GM19239 (cell line): ENCODE data around the gene C1orf159.
"Not testable (repeated sequence)": the region's sequence is repeated elsewhere in the genome, so short reads cannot be mapped to it uniquely, and the experiment has no call there.

ENCODE experiments used
- DNase-seq: peaks from one replicate; pipeline ENCODE4 v3.0.0; 2011; ENCODE audit warnings: low spot score; ENCODE audit not compliant: insufficient read length
- FAIRE-seq: peaks from 2 replicates; lab custom pipeline; 2011; peaks lifted over from hg19 to GRCh38; lab: Jason Lieb, UNC

The C1orf159 gene

DNA sequence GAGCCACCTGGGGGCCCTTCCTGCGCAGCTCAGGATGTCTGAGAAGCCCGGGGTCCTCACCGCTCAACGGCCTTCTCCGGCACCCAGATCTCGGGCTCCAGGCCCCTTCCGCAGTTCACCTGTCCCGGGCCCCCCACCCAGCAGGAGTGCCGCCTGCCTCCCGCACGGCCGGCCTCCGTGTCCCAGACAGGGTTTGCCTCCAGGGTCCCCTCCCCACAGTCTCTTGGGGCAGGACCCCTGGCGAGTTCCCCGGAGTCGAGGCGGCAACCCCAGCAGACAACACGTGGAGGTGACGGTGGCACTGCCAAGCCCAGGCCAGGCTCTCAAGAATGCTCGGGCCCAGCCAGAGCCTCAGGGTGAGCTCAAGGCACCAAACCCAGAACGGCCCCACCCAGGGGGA lies 35.4 kb upstream of the C1orf159 start:
- FAIRE-seq (no peak), DNase-seq (no peak)

DNA sequence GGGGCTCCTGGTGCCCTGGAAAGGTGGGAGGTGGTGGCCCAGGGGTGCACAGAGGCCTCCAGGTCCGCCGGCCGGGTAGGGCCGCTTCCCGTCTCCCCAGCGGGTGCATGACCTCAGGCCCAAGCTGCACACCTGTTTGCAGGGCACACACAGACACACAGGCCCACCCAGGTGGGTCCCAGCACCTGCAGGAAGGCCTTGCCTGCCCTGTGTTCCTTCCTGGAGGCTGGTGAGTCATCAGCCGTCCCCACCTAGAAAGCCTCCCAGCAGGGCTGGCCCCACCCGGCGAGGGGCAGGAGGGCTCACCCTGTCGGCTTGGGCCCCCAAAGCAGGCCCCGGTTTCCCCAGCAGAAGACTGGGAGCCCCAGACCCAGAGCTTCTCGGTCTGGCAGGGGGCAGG lies 34.2 kb upstream of the C1orf159 start:
- DNase-seq (no peak), FAIRE-seq (no peak)

DNA sequence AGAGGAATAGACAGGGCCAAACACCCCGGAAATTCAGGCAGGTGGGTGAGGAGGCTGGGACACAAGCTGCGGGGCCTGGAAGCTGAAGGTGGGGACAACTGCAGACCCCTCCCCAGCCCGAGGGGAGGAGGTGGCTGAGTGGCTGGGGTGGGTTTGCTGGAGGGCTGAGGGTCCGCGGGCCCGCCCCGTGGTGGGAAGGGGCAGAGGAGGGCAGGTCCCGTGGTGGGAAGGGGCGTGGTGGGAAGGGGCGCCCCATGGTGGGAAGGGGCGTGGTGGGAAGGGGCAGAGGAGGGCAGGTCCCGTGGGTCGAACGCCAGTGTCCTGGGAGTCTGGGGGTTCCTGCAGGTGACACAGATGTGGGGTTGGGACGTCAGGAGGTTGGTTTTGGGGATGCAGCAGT lies 33.5 kb upstream of the C1orf159 start:
- DNase-seq (no peak), FAIRE-seq (no peak)

DNA sequence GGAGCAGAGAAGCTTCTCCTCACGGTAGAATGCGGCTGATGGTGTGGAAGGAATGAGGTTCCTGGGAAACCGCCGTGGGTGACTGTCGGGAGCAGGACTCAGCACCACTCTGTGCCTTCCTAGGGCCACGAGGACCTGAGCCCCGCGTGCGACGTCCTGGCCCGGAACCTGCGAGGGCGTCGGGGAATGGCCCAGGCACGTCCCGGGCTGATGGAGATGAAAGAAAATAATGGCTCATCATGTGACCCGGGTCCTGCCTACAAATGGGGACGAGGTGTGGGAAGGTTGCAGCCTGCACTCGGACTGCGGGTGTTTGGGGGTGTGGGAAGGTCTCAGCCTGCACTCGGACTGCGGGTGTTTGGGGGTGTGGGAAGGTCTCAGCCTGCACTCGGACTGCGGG lies 32.7 kb upstream of the C1orf159 start:
- no peak for DNase-seq
- FAIRE-seq, result no peak

DNA sequence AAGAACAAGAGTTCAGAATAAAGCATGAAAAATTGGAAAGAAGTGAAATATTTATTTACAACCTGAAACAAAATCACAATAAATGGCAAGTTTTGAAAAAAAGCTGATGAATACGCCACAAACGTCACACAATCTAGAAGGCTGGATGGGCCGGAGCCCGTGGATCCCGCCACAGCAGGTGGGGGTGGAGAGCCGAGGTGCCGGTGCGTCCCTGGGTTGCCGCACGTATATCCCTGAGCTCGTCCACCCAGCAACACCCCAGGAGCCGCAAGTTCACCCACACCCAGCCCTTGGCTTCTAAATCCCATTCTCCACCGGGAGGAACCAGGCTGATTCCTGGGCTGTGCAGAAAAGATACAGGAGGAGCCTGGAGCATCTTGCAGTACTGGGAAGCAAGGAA lies 32.2 kb upstream of the C1orf159 start:
- DNase-seq (no peak), FAIRE-seq (no peak)

DNA sequence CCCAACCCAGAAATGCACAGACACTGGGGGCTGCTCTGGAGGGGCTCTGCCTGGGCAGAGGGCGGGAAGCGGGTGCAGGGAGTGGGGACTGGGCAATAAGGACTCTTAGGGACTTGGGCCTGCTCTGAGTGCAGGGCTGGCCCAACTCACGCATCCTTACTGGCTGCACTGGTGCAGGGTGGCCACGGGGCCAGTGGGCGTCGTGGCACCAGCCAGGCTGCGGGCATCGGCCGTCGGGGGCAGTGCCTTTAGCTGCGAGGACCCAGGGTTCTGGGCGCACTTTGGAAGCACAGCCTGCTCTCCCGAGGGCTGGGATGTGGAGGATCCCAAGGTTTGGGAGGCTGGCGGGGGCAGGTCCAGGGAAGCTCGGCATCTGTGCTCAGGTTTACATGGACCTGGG lies 30.7 kb upstream of the C1orf159 start:
- DNase-seq, result no peak
- FAIRE-seq, result no peak

DNA sequence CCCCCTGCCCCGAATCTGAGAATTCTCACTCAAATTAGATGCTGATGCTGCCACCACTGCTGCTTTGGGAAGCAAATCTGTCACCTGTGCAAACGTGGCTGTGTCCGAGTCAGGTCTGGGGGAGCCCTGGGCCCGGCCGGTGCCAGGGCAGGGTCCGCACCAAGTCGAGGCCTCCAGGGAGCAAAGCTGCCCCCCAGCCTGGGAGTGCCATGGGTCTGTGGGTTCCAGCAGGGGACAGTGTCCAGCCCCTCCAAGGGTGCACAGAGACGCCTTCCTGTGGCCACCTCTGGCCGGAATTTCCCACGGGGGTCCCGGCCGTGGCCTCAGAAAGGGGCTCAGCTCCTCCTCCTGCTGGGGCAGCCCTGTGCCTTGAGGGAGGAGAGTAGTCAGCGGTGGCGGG lies 30.1 kb upstream of the C1orf159 start:
- FAIRE-seq (no peak), DNase-seq (no peak)

DNA sequence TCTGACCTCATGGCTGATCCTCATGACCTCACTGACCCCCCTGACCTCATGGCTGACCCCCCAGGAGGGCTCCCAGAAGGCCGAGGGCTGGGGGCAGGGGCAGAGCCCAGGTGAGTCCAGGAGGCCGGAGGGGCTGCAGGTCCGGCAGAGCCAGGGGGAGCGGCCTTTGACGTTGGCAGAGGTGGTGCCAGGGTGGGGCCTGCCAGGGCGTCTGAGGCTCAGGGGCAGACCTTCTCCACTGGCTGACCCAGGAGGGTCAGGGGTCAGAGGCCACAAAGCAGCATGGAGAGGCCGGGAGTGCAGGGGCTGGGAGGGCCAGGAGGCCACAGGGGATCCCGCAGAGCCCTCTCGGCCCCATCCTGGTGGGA lies 29.6 kb upstream of the C1orf159 start:
- FAIRE-seq (no peak), DNase-seq (no peak)

DNA sequence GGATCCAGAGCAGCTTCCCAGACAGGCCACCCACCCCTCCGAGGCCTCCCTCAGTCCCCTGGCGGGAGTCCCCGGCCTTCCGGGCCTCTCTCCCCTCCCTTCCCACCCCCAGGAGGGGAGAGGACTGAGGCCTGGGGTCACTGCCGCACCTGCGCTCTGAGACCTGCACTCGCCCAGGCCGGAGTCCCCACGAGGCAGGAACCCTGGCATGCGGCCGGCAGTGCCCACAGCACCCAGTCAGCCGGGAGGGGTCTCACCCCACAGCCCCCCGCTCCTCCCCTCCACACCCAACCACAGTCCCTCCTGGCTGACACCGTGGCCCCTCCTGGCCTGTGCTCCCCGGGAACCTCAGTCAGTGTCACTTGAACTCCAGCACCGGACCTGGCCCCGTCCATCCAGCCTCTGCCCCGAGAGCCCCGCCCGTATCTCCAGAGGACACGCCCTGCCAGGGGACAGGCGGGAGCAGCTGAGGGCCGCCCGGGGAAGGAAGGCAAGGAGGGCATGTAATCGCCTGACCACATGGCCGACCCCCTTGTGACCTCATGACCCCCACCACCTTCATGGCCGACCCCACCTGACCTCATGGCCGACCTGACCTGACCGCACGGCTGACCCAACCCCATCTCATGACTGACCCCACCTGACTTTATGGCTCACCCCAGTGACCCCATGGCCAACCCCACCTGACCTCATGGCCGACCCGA lies 29.1 kb upstream of the C1orf159 start:
- DNase-seq (no peak), FAIRE-seq (no peak)

DNA sequence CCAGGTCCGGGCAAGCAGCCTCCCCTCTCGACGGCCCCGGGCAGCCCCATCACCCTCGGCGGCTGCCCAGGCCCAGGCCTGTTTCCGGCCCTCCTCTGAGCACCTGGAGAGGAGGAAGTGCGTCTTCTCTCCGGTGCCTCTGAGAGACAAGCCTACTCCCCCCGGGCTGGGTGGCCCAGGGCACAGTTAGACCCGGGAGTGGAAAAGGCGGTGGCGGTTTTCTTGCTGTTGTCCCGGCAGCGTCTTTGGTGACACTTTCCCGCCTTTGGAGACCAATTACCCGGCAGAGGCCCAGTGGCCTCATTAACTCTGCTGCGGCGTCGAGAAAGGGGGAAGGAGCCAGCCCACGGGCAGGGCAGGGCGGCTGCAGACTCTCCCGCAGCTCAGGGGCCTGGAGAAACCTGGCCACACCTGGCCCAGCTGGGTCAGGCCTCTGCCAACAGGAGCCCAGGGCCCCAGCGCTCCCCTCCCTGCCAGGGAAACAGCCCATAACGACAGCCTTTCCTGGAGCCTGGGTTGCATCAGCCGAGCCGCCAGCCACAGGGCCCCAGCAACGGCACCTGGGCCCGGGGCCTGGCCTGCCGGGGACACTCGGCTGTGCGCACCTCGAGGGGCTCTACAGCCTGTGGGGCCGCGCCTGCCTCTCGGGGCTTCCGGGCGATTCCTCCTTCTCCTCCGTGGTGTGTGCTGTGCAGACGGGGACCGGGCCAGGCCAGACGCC lies 28.4 kb upstream of the C1orf159 start:
- FAIRE-seq, result peak; percentile 78
- peak; percentile 84 for DNase-seq

DNA sequence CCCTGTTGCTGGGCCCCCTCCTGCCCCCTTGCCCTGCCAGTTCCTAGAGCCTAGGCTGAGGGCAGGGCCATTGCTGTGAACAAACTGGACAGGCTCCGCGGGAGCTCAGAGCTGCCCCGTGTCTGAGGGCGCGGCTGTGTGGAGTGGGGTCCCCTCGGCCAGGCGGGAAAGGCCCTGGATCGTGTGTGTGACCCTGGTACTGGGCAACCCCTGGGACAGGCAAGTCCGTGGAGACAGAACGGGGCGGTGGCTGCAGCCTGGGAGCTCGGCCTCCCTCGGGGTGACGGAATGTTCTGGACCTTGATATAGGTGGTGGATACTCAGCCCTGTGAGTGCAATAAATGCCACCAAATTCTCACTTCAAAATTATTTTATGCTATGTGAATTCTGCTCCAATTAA lies 27.7 kb upstream of the C1orf159 start:
- DNase-seq (no peak), FAIRE-seq (no peak)

DNA sequence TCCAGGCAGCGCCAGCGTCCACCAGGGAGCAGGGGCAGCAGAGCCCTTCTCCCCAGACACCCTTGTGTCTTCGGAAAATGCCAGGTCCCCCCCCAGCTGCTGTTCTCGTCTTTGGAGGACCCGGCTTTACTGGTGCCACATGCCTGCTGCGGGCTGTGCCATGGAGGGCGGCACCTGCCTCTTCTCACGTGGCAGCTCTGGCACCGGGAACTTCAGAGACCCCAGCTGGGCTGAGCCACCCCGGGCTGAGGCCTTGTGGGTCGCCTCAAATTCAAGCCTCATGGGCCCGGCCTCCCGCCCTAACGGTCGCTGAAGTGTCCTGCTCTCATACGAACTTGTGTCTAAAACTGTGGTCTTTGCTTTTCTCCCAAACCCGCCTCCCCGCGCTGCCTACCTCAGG lies 27.0 kb upstream of the C1orf159 start:
- FAIRE-seq (no peak), DNase-seq (no peak)

DNA sequence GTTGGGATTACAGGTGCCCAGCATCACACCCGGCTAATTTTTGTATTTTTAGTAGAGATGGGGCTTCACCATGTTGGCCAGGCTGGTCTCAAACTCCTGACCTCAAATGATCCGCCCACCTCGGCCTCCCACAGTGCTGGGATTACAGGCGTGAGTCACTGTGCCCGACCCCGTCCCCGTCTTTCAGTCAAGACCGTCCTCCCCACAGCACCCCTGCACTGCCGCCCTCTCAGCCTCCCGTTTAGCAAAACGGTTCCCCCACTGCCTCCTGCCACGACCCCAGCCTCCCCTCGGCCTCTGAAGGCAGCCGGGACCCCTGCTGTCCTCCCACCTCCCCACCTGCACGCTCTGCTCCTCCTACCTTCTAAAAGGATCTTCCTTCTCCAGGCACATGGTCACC lies 26.5 kb upstream of the C1orf159 start:
- not testable (repeated sequence) for DNase-seq, FAIRE-seq

DNA sequence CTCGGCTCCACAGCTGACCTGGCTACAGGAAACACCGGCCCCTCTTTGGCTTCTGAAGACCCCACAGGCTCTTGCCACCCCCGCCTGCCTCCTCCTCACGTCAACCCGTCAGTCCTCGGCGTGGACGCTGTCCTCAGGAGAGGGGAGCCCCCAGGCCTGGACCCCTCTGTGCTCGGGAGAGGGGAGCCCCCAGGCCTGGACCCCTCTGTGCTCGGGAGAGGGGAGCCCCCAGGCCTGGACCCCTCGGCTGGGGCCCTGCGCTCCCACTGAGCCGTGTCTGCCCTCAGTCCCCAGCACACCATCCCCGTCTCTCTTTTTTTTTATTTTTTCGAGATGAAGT lies 26.0 kb upstream of the C1orf159 start:
- DNase-seq (no peak), FAIRE-seq (no peak)

DNA sequence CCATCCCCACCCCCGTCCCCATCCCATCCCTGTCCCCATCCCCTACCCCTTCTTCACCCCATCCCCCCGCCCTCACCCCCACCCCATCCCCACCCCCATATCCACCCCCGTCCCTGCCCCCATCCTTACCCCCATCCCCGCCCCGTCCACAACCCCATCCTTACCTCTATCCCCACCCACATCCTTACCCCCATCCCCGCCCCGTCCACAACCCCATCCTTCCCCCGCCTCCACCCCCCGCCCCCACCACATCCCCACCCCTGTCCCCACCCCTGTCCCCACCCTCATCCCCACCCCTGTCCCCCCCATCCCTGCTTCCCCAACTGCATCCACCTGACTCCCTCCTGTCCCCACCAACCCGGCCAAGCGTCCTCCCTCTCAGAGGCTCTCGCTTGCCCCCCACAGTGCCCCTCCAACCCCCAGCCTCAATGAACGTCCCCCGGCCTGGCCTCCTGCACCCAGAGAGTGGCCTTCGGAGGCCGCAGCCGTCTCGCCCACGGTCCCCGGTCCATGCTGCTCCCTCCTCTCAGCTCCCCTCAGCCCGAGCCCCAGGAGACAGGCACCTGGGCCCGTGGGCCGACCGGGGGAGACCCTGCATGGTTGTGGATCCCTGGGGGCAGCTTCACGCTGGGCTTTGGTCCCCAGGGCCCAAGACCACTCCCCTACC lies 25.5 kb upstream of the C1orf159 start:
- no peak for FAIRE-seq
- no peak for DNase-seq

DNA sequence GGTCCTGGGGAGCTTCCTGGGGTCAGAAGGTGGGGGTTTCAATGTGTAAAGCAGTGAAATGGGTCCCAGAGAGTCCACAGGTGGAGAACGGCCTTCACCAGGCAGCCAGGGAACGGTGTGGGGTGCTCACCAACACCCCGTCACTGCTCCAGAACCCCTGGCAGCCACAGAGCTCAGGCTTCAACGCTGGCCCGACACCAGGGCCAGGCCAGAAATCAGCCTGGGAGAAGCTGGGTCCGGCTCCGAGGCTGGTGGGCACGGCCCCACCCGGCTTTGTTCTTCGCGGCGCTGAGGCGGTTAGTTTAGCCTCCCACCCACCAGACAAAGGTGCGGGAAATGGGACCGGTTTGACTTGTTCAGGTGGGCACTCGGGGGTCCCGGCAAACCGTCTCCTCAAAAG lies 24.8 kb upstream of the C1orf159 start:
- FAIRE-seq, result no peak
- DNase-seq, result no peak

DNA sequence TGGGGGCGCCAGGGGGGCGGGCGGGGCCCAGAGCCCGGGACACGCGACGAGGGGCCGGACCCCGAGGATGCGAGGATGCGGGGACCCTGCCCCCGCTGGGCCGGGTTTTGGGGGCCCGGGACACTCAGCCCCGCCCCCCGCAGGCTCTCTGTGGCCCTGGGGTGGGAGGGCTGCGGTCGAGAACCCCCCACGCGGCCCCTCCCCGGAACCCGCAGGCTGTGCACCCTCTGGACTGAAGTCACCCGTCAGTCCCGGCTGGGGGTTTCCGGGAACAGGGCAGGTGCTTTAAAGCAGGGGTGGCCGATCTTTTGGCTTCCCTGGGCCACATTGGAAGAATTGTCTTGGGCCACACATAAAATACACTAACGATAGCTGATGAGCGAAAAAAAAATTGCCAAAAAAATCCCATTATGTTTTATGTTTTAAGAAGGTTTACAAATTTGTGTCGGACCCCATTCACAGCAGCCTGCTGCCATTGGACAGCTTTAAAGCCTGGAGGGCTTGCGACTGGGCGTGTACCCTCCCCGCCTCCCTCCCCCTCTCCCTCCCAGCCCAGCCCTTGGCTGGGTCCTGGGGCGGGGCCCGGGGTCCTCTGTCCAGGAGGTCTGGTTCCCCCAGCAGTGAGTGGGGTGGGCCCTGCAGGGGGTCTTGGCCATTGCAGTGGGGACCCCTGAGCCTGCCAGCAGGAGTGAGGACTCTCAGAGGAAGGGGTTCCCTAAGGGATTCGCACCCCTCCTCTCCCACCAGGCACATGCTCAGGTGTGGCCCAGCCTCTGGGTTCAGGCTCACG lies 21.6 kb upstream of the C1orf159 start:
- peak; percentile 86 for DNase-seq
- FAIRE-seq, result no peak

DNA sequence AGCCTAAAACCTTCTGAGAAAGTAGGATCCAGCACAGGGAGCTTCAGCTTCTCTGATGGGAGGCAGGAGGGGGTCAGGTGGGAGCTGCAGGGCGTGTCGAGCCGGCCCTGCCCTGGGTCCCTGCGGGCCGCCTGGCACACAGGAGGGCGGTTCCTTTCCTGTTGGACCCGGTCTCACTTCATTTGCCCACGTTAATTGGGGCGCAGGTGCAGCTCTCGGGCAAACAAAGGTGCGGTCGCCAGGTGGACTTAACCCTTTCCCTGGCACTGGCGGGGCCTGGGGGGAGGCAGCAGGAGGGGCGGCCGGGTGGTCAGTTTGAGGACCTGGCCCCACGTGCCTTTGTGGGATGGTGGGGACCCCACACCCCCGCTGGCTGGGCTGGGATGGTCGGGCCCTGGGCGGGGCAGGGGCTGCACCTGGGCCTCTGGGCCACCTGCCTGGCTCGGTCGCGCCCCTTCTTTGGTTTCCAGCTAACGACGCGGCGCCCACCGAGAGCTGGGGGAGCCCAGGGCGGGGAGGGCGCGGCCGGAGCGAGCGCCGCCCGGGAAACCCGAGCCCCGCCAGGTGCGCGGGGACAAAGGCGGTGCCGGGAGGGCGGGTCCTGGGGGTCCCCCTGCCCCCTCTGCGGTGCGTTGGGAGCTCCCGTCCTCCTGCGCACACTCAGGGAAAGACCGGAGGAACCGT lies 20.8 kb upstream of the C1orf159 start:
- DNase-seq (no peak), FAIRE-seq (no peak)

DNA sequence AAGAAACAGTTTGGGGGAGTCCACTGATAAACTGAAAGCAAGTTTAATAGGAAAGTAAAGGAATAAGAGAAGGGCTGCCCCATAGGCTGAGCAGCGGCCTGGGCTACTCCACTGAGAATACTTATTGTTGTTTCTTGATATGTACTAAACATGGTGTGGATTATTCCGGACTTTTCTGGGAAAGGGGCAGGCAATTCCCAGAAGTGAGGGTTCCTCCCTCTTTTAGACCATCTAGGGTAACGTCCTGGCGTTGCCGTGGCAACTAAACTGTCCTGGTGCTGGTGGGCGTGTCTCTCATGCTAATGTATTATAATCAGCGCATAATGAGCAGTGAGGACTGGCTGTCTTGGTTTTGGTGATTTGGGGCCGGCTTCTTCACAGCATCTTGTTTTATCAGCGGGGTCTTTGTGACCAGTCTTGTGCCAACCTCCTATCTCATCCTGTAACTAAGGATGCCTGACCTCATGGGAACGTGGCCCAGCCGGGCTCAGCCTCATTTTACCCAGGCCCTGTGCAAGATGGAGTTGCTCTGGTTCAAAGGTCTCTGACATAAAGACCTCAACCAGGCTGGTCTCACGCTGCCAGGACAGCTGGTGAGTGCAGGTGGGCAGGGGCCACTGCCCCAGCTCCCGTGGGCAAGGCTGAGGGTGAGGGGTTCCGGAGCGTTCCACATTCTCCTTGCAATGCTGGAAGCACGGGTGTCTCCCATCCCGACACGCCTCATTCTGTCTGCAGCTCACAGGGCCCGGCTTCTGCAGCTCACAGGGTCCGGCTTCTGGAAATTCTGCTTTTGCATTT lies 19.6 kb upstream of the C1orf159 start:
- FAIRE-seq (no peak), DNase-seq (no peak)
